ENCODE data around the gene LAMA2. TPM values are rescaled to one million over a fixed set of nuclear protein-coding genes. Genes with fewer than 3 reads are reported as not detected.

LAMA2 gene
- total RNA-seq, 1 experiment from 2014 or later, result 0.02 TPM

- TF ChIP-seq CTCF (IDR thresholded peaks at IDR 0.05; ENCODE audit: insufficient read depth in 1 of 2, low read depth in 1 of 2, low read length in 1 of 2, severe bottlenecking in 1 of 2, unreplicated experiment in 1 of 2), result no peak
- BruUV-seq (replicated peaks), result no TSS peak
- Histone ChIP-seq H3K9me3 (no peaks in the 10 kb centered on the region), H3K36me3 (ENCODE audit: control insufficient read depth, insufficient read depth, low read length) (no peaks in the 10 kb centered on the region), H3K4me1 (no peaks in the 10 kb centered on the region), H3K4me3 (ENCODE audit: low read depth, low read length) (no peak overlapping the region), H3K27me3 (replicated peaks; ENCODE audit: control insufficient read depth, insufficient read depth, low read length) (no peaks in the 10 kb centered on the region)
- POLR2A ChIA-PET, result no interaction called here
- Mint-ChIP-seq H3K36me3 (ENCODE audit: insufficient read depth, unreplicated experiment) (no peaks in the 10 kb centered on the region), H3K4me1 (ENCODE audit: low read depth, unreplicated experiment) (no peaks in the 10 kb centered on the region), H3K9me3 (ENCODE audit: unreplicated experiment) (no peaks in the 10 kb centered on the region), H3K27me3 (ENCODE audit: insufficient read depth, unreplicated experiment) (peaks cover 2% of the 10 kb centered on the region), H3K4me3 (ENCODE audit: unreplicated experiment) (no peak overlapping the region), H3K27ac (ENCODE audit: unreplicated experiment) (no peak overlapping the region)
- intact Hi-C loops (cut with micrococcal nuclease; ENCODE audit: unreplicated experiment), result no loop called here
- CTCF ChIA-PET, result no interaction called here
- DNase-seq, result no peak
These were observed 219.8 kb downstream of the LAMA2 start for GRCh38 chr6:129102741-129103140.

- H3K36me3 ChIP-seq (ENCODE audit: control insufficient read depth, insufficient read depth, low read length), result no peaks in the 10 kb centered on the region
- Mint-ChIP-seq H3K27me3 (ENCODE audit: insufficient read depth, unreplicated experiment) (peaks cover 2% of the 10 kb centered on the region), H3K9me3 (ENCODE audit: unreplicated experiment) (no peaks in the 10 kb centered on the region), H3K4me3 (ENCODE audit: unreplicated experiment) (no peak overlapping the region), H3K27ac (ENCODE audit: unreplicated experiment) (no peak overlapping the region), H3K36me3 (ENCODE audit: insufficient read depth, unreplicated experiment) (no peaks in the 10 kb centered on the region), H3K4me1 (ENCODE audit: low read depth, unreplicated experiment) (no peaks in the 10 kb centered on the region)
- intact Hi-C loops (cut with micrococcal nuclease; ENCODE audit: unreplicated experiment), result no loop called here
- no peaks in the 10 kb centered on the region for H3K9me3 ChIP-seq
- ChIA-PET POLR2A (no interaction called here), CTCF (no interaction called here)
- no peak for DNase-seq
- no peaks in the 10 kb centered on the region for H3K27me3 ChIP-seq (replicated peaks; ENCODE audit: control insufficient read depth, insufficient read depth, low read length)
- TF ChIP-seq CTCF (IDR thresholded peaks at IDR 0.05; ENCODE audit: insufficient read depth in 1 of 2, low read depth in 1 of 2, low read length in 1 of 2, severe bottlenecking in 1 of 2, unreplicated experiment in 1 of 2), result no peak
- BruUV-seq (replicated peaks), result no TSS peak
- no peaks in the 10 kb centered on the region for H3K4me1 ChIP-seq
- H3K4me3 ChIP-seq (ENCODE audit: low read depth, low read length), result no peak overlapping the region
These were observed 221.2 kb downstream of the LAMA2 start for GRCh38 chr6:129104131-129104530.

- no peaks in the 10 kb centered on the region for H3K9me3 Mint-ChIP-seq (ENCODE audit: unreplicated experiment)
- no peaks in the 10 kb centered on the region for H3K9me3 ChIP-seq
- H3K27me3 ChIP-seq (replicated peaks; ENCODE audit: control insufficient read depth, insufficient read depth, low read length), result no peaks in the 10 kb centered on the region
- no peak overlapping the region for H3K4me3 Mint-ChIP-seq (ENCODE audit: unreplicated experiment)
- no peaks in the 10 kb centered on the region for H3K4me1 Mint-ChIP-seq (ENCODE audit: low read depth, unreplicated experiment)
- no peak overlapping the region for H3K4me3 ChIP-seq (ENCODE audit: low read depth, low read length)
- no peak for TF ChIP-seq CTCF (IDR thresholded peaks at IDR 0.05; ENCODE audit: insufficient read depth in 1 of 2, low read depth in 1 of 2, low read length in 1 of 2, severe bottlenecking in 1 of 2, unreplicated experiment in 1 of 2)
- intact Hi-C loops (cut with micrococcal nuclease; ENCODE audit: unreplicated experiment), result no loop called here
- ChIA-PET POLR2A (no interaction called here), CTCF (no interaction called here)
- BruUV-seq (replicated peaks), result no TSS peak
- DNase-seq, result no peak
- H3K36me3 ChIP-seq (ENCODE audit: control insufficient read depth, insufficient read depth, low read length), result no peaks in the 10 kb centered on the region
- H3K36me3 Mint-ChIP-seq (ENCODE audit: insufficient read depth, unreplicated experiment), result no peaks in the 10 kb centered on the region
- no peak overlapping the region for H3K27ac Mint-ChIP-seq (ENCODE audit: unreplicated experiment)
- H3K4me1 ChIP-seq, result no peaks in the 10 kb centered on the region
- H3K27me3 Mint-ChIP-seq (ENCODE audit: insufficient read depth, unreplicated experiment), result no peaks in the 10 kb centered on the region
These were observed 221.6 kb downstream of the LAMA2 start for GRCh38 chr6:129104560-129104959.
